ENCODE results near the gene OPALIN.
"Not testable (repeated sequence)": the region's sequence is repeated elsewhere in the genome, so short reads cannot be mapped to it uniquely, and the experiment has no call there.

OPALIN gene

GRCh38 chr10:96339956-96340904, 18.6 kb downstream of the OPALIN start:
- peak; percentile 83 for FAIRE-seq
- DNase-seq (ENCODE audit: insufficient read length, low spot score) = peak; percentile 28

- no peak for FAIRE-seq
- no peak for DNase-seq (ENCODE audit: insufficient read length, low spot score)
Observed at GRCh38 chr10:96339383-96339782, 19.4 kb downstream of the OPALIN start.

- DNase-seq (ENCODE audit: insufficient read length, low spot score) (no peak), FAIRE-seq (no peak)
Observed at GRCh38 chr10:96338279-96338925, 20.4 kb downstream of the OPALIN start.

GRCh38 chr10:96337106-96337505, 21.7 kb downstream of the OPALIN start:
- FAIRE-seq (no peak), DNase-seq (ENCODE audit: insufficient read length, low spot score) (no peak)

- FAIRE-seq = peak; percentile 89
- peak; percentile 8 for DNase-seq (ENCODE audit: insufficient read length, low spot score)
Observed at GRCh38 chr10:96334616-96335526, 23.9 kb downstream of the OPALIN start.

GRCh38 chr10:96333101-96333500, 25.7 kb downstream of the OPALIN start:
- no peak for FAIRE-seq
- DNase-seq (ENCODE audit: insufficient read length, low spot score) = no peak

- FAIRE-seq = peak; percentile 26
- DNase-seq (ENCODE audit: insufficient read length, low spot score) = no peak
Observed at GRCh38 chr10:96327462-96327861, 31.3 kb downstream of the OPALIN start.

GRCh38 chr10:96325719-96326373, 33.0 kb downstream of the OPALIN start:
- peak; percentile 44 for DNase-seq (ENCODE audit: insufficient read length, low spot score)
- FAIRE-seq = peak; percentile 88

GRCh38 chr10:96324447-96324846, 34.4 kb downstream of the OPALIN start:
- FAIRE-seq = no peak
- no peak for DNase-seq (ENCODE audit: insufficient read length, low spot score)

- FAIRE-seq = no peak
Observed at GRCh38 chr10:96322275-96322674, 36.5 kb downstream of the OPALIN start.

GRCh38 chr10:96321822-96322221, 37.0 kb downstream of the OPALIN start:
- DNase-seq (ENCODE audit: insufficient read length, low spot score) (no peak), FAIRE-seq (no peak)

More at GRCh38 chr10:96322275-96322674, 36.5 kb downstream of the OPALIN start:
- no peak for DNase-seq (ENCODE audit: insufficient read length, low spot score)

GRCh38 chr10:96319754-96320474, 38.9 kb downstream of the OPALIN start:
- no peak for FAIRE-seq
- no peak for DNase-seq (ENCODE audit: insufficient read length, low spot score)

GRCh38 chr10:96317067-96317833, 41.6 kb downstream of the OPALIN start:
- FAIRE-seq = peak; percentile 75
- DNase-seq (ENCODE audit: insufficient read length, low spot score) = no peak

- FAIRE-seq = no peak
- no peak for DNase-seq (ENCODE audit: insufficient read length, low spot score)
Observed at GRCh38 chr10:96313344-96313743, 45.5 kb downstream of the OPALIN start.

GRCh38 chr10:96311180-96311715, 47.6 kb downstream of the OPALIN start:
- no peak for FAIRE-seq
- no peak for DNase-seq (ENCODE audit: insufficient read length, low spot score)

GRCh38 chr10:96310321-96310669, 48.5 kb downstream of the OPALIN start:
- FAIRE-seq = no peak
- no peak for DNase-seq (ENCODE audit: insufficient read length, low spot score)

GRCh38 chr10:96309628-96310320, 49.0 kb downstream of the OPALIN start:
- DNase-seq (ENCODE audit: insufficient read length, low spot score) = no peak
- peak; percentile 48 for FAIRE-seq

GRCh38 chr10:96308854-96309253, 49.9 kb downstream of the OPALIN start:
- DNase-seq (ENCODE audit: insufficient read length, low spot score); FAIRE-seq: not testable (repeated sequence)

All from GM19239 (cell line).